Thoracic aorta (tissue), 2 donors: Measurements from ENCODE around the gene LGI4. TPM values are rescaled to one million over a fixed set of nuclear protein-coding genes. Genes with fewer than 3 reads are reported as not detected.

ENCODE experiments used
- ATAC-seq: fragments of 150-250 bp; one replicate; pipeline ENCODE4 v1.8.0; 2017; ENCODE audit warnings: low read depth; ENCODE audit not compliant: insufficient number of reproducible peaks, low FRiP score
- DNase-seq: peaks from one replicate; pipeline ENCODE4 v3.0.0-alpha.2; 2020; ENCODE audit warnings: low spot score
- H3K27ac ChIP-seq, 2 donors: fragments of 200-600 bp; sonication (generic); 1 replicate in 1 of 2; 2 replicates in 1 of 2; pipeline ENCODE4 v1.5.1; 2016; ENCODE audit warnings: mild to moderate bottlenecking in 2 of 2, moderate library complexity in 2 of 2
- H3K27me3 ChIP-seq: fragments of 200-600 bp; sonication (generic); replicated peaks from 2 replicates; pipeline ENCODE4 v1.6.0; 2016; ENCODE audit warnings: mild to moderate bottlenecking; ENCODE audit not compliant: insufficient read depth
- H3K36me3 ChIP-seq: fragments of 200-600 bp; sonication (generic); one replicate; pipeline ENCODE4 v1.5.1; 2016
- H3K4me1 ChIP-seq, 2 donors: fragments of 200-600 bp; sonication (generic); 1 replicate in 1 of 2; 2 replicates in 1 of 2; pipeline versions ENCODE4 v1.5.1 to v1.6.0; 2016; ENCODE audit warnings: low read depth in 2 of 2, mild to moderate bottlenecking in 1 of 2; ENCODE audit not compliant: control insufficient read depth in 1 of 2
- H3K4me3 ChIP-seq: fragments of 200-600 bp; sonication (generic); 2 replicates; pipeline ENCODE4 v1.5.1; 2016; ENCODE audit warnings: mild to moderate bottlenecking
- H3K9me3 ChIP-seq: fragments of 200-600 bp; sonication (generic); 2 replicates; pipeline ENCODE4 v1.5.1; 2016
- CTCF ChIP-seq: fragments of 200-600 bp; sonication (generic); IDR thresholded peaks from one replicate; pipeline ENCODE4 v1.5.1; 2019; ENCODE audit warnings: antibody characterized with exemption
- total RNA-seq, 2 donors: library from RNA; depleted of rRNA; stranded (reverse); fragments of >200 nt; gene quantifications; one replicate each; pipeline versions ENCODE4 v1.1.0 to v1.2.3, GENCODE V29; 2016

The LGI4 gene
- total RNA-seq, 2 donors from 2014 or later, result 7.9 to 17.4 TPM

- Histone ChIP-seq H3K27me3 (no peaks in the 10 kb centered on the region), H3K4me1 (no peaks in the 10 kb centered on the region), H3K36me3 (peaks cover 24% of the 10 kb centered on the region), H3K9me3 (peaks cover 14% of the 10 kb centered on the region), H3K4me3 (no peak overlapping the region), H3K27ac (no peak overlapping the region)
- TF ChIP-seq CTCF, result no peak
- ATAC-seq (no peak), DNase-seq (no peak)
Measured at GRCh38 chr19:35165200-35166058, 30.6 kb upstream of the LGI4 start.

GRCh38 chr19:35164418-35164817 is 29.6 kb upstream of the LGI4 start:
- no peak for DNase-seq
- peaks cover 24% of the 10 kb centered on the region for H3K36me3 ChIP-seq
- peaks cover 14% of the 10 kb centered on the region for H3K9me3 ChIP-seq

GRCh38 chr19:35162471-35163326 is 27.8 kb upstream of the LGI4 start:
- Histone ChIP-seq H3K4me3 (no peak overlapping the region), H3K27ac (no peak overlapping the region), H3K4me1 (no peaks in the 10 kb centered on the region), H3K27me3 (no peaks in the 10 kb centered on the region), H3K36me3 (peaks cover 20% of the 10 kb centered on the region), H3K9me3 (peaks cover 14% of the 10 kb centered on the region)
- DNase-seq (no peak), ATAC-seq (no peak)
- TF ChIP-seq CTCF, result no peak

More at GRCh38 chr19:35164418-35164817, 29.6 kb upstream of the LGI4 start:
- Histone ChIP-seq H3K4me1 (no peaks in the 10 kb centered on the region), H3K4me3 (no peak overlapping the region), H3K27ac (no peak overlapping the region), H3K27me3 (no peaks in the 10 kb centered on the region)
- ATAC-seq, result no peak
- TF ChIP-seq CTCF, result no peak

GRCh38 chr19:35161434-35161743 is 26.5 kb upstream of the LGI4 start:
- Histone ChIP-seq H3K9me3 (peaks cover 12% of the 10 kb centered on the region), H3K27ac (no peak overlapping the region), H3K27me3 (no peaks in the 10 kb centered on the region), H3K4me1 (no peaks in the 10 kb centered on the region), H3K4me3 (no peak overlapping the region), H3K36me3 (peaks cover 17% of the 10 kb centered on the region)
- TF ChIP-seq CTCF, result no peak
- no peak for DNase-seq
- no peak for ATAC-seq
